GM12874 (cell line): ENCODE results near the gene SIGMAR1.

Experiments
- TF ChIP-seq, protein P1 (sequence below): IDR thresholded peaks from 2 replicates; pipeline ENCODE4 v1.5.1; 2011; ENCODE audit warnings: low read depth, mild to moderate bottlenecking, control low read depth, low read length, moderate library complexity; ENCODE audit not compliant: insufficient read depth

Gene SIGMAR1

DNA sequence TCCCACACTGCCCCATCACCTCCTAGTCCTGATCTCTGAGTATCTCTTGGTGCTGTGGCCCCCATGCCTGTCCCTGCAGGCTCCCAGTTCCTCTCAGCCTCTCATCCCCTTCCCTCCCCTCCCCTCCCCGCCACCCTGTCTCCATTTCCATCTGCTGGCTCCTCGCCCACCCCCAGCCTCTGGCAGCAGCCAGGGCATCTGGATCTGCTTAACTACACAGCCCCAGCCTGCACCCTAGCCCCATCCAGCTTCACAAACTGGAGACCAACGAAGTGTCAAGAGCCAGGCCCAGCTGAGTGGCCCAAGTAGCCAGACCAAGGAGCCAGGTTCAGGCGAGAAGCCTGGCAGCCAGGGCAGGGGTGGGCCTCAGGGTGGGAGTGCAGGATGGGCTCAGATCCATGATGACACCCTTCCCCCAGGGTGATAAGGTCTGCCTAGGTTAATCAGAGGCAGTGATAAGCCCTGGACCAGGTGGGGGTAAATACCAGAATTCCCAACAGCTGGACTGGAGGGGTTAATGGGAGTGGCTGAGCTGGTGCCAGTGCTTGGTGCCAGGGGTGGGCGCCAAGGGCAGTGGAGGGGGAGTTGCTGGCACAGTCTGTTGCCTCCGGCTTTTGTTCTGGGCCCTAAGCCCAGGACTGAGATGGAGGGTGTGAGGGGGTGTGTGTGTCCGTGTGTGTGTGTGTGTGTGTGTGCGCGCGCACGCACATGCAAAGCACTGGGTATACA is 16.9 kb upstream of the SIGMAR1 start:
- TF ChIP-seq, protein P1, sequence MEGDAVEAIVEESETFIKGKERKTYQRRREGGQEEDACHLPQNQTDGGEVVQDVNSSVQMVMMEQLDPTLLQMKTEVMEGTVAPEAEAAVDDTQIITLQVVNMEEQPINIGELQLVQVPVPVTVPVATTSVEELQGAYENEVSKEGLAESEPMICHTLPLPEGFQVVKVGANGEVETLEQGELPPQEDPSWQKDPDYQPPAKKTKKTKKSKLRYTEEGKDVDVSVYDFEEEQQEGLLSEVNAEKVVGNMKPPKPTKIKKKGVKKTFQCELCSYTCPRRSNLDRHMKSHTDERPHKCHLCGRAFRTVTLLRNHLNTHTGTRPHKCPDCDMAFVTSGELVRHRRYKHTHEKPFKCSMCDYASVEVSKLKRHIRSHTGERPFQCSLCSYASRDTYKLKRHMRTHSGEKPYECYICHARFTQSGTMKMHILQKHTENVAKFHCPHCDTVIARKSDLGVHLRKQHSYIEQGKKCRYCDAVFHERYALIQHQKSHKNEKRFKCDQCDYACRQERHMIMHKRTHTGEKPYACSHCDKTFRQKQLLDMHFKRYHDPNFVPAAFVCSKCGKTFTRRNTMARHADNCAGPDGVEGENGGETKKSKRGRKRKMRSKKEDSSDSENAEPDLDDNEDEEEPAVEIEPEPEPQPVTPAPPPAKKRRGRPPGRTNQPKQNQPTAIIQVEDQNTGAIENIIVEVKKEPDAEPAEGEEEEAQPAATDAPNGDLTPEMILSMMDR, result no peak

DNA sequence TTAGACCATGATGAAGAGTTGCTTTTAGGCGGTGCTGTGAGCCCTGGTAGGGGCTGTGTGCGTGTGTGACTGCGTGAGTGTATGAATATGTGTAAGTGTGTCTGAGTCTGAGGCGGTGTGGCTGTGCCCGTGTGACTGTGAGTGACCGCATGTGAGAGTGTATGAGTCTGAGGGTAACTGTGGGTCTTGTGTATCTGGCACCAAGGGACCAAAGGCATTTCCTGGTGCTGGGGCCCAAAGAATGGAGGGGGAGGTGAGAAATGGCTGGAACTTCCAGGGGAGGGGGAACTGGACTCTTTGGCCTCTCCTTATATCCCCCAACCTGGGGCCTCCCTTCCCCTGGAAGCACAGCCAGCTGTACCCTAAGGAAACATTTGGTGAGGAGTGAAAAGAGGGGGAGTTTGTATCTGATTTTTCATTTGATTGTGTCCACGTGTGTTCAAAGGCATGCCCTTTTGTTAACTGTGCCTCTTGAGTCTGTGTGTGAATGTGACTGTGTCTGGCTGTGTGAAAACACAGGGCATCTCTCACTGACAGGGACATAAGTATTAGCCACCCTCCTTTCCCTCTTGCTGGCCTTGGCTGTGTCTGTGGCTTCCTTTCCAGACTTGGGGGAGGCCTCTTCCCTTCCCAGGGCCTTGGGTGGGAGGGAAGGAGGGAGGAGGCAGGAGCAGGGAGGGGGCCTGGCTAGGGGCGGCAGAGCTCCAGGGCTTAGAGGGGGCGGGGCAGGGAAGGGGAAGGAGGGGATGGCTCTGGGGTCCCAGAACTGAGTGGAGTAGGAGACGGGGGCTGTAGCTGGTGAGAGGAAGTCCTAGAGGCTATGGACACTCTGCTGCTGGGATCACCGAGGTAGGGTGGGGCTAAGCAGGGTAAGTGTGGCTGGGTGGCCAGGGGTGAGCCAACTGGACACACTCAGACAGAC is 15.8 kb upstream of the SIGMAR1 start:
- TF ChIP-seq, protein P1, result no peak

DNA sequence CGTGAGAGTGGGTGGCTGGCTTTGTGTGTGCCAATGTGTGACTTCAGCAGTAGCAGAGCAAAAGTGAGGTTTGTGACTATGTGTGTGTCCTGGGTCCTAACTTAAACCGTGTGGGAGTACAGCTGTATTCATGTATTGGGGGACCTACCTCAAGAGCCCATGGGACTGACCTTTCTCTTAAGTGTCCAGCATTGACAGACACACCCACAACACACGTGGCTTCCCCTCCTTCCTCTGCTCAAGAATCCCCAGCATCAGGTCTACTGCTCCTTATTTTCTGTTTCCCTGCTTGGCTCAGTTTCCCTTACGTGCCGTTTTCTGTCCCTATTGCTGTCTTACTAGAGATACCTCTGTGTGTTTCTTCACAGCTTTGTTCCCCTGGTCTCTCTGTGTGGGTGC is 15.0 kb upstream of the SIGMAR1 start:
- TF ChIP-seq, protein P1, result no peak

DNA sequence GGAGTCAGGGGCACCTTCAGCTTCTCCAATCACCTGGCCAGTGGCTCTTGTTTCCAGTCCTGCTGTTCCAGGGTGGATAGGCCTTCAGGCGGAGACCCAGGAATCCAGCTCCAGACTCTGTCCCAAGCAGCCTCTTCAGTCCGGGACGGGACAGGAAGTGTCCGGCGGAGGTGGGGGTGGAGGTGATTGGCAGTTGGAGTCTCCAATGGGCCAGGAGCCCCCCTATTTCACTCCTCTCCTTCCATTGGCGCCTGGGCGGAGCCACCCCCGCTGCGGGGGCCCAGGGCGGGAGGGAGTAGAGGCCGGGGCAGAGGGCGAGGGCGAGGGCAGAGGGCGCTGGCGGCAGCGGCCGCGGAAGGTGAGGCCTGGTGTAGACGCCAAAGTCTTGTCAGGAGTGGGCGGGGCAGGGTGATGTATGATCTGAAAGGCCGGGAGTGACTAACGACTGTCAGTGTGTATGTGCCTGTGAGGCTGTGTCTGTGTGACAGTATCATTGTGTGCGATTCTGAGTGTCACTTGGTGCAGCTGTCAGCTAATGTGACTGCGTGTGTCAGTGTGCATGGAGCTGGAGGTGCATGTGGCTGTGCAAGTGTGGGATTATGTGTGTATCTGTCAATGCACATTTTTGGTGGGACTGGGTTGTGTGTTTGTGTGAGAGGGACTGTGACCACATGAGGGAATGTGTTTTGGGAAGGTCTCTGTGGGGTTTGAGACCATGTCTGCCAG is 14.5 kb upstream of the SIGMAR1 start, which contains the start of gene IL11RA:
IL11RA (plus strand) TSS at position 310 of the 726 bp plus-strand sequence. CDS start 3,033 bp downstream, outside the sequence.
- TF ChIP-seq, protein P1, result no peak

DNA sequence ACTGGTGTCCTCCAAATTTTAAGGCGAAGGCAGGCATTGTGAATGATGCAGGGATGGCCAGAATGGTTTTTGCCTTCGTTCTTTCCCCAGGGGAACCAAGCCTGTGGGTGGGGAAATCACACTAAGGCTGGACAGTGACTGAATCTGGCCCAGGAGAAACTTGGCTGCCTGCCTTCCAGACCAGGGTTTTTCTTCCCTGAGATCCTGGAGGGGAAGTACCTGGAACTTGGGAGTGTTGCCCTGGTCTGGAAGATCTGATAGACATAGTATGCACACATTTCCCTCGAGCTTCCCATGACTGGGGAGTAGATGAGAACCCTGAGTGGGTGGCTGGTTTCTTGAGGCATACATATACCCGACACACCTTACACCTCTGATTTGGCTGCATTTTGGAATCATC is 13.7 kb upstream of the SIGMAR1 start:
- TF ChIP-seq, protein P1, result no peak

DNA sequence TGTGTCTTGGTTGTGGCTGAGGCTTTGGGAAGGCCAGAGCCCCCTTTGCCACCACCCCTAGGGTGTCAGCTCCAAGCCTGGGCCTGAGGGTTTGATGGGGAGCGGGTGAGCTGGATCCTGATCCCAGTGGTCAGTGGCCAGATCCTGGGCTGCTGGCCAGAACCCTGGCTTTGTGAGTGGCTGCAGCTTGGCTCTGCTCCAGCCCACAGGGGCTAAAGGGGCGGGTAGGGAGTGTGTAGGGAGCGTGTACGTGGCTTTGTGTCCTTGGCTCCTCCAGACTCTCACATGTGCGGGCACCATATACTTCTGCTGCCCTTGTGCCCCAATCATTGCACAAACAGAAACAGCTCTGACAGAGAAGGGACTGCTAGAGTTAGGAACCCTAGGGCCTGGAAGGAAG is 13.2 kb upstream of the SIGMAR1 start:
- TF ChIP-seq, protein P1, result no peak

DNA sequence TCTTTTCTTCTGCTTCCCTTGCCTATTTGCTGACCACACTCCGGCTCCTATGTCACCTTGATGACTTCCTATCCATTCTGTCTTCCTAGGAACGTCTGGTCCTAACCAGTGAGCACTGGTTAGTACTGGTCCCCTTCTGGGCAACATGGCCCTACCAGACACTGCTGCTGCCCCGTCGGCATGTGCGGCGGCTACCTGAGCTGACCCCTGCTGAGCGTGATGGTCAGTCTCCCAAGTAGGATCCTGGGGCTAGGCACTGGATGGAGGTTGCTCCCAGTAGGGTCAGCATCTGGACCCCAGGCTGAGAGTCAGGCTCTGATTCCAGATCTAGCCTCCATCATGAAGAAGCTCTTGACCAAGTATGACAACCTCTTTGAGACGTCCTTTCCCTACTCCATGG is 11.1 kb upstream of the SIGMAR1 start:
- TF ChIP-seq, protein P1, result no peak
